HPDE6-E6E7 (cell line): ENCODE data around the gene EPHB4.
"Not testable (repeated sequence)": the region's sequence is repeated elsewhere in the genome, so short reads cannot be mapped to it uniquely, and the experiment has no call there.

Source experiments
- DNase-seq: peaks from one replicate; pipeline ENCODE4 v3.0.0; 2011; ENCODE audit warnings: missing footprints; ENCODE audit errors: extremely low spot score

Gene EPHB4

DNA sequence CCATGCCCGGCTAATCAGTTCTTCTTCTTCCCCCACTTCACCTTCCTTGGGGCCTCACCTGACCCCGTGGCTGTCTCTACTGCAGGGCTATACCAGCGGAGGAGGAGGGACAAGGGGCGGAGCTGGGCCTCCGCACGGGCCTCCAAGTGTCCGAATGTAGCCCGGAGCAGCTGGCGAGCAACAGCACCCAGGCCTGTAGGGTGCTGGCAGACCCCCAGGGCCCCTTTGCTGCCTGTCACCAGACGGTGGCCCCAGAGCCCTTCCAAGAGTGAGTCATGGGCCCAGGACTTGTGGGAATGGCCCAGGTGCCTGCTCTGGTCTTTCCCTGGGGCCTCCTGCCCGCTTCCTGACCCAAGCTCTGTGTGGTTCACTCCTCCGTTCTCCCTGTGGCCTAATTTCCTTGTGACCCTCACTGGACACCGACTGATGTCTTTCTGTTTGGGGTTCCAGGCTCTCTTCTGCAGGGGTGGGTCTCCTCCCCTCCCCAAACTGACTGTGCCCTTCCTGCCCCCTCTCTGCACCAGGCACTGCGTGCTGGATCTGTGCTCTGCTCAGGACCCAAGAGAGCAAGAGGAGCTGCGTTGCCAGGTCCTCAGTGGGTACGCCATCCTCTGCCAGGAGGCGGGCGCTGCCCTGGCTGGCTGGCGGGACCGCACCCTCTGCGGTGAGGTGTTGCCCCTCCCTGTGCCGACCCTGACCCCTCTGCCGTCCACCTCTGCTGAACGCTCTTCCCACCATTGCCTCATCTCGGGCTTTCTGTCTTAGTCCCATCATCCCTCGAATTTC lies 35.2 kb downstream of the EPHB4 start:
- DNase-seq: no peak

DNA sequence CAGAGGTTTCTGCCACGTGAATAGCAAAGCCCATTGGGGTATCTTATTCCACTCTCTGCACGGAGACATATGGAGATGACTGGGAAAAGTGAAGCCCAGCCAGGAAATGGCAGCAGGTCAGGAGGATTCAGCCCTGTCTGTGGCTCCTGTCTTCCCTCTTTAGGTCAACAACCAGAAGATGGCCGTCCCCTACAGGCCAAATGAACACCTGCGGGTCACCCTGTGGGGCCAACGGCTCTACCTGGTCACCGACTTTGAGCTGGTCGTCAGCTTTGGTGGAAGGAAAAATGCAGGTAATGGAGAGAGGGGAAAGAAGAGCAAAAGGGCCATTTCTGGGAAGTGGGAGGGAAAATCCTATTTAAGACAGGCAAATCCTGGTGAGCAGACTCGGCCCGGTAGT lies 38.3 kb downstream of the EPHB4 start:
- DNase-seq: no peak

DNA sequence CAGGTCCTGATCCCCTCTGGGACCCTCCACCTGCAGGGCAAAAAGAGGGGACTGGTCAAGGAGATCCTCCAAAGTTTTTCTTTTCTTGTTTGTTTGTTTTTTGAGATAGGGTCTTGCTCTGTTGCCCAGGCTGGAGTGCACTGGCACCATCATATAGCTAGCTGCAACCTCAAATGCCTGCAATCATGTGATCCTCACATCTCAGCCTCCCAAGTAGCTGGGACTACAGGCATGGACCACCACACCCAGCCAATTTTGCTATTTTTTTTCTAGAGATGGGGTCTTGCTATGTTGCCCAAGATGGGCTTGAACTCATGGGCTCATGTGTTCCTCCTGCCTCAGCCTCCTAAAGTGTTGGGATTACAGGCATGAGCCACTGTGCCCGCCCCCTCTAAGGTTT lies 41.0 kb downstream of the EPHB4 start:
- DNase-seq: no peak

DNA sequence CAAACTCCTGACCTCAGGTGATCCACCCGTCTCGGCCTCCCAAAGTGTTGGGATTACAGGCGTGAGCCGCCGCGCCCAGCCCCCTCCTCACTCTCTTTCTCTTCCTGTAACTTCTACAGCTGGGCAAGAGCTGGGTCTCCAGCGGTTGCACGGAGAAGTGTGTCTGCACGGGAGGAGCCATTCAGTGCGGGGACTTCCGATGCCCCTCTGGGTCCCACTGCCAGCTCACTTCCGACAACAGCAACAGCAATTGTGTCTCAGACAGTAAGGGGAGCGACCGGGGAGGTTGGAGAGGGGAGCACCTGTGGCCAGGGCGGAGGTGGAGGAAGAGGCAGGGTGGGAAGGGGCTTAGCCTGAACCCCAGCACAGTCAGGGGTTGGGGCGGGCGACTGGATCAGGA lies 41.4 kb downstream of the EPHB4 start:
- no peak for DNase-seq

DNA sequence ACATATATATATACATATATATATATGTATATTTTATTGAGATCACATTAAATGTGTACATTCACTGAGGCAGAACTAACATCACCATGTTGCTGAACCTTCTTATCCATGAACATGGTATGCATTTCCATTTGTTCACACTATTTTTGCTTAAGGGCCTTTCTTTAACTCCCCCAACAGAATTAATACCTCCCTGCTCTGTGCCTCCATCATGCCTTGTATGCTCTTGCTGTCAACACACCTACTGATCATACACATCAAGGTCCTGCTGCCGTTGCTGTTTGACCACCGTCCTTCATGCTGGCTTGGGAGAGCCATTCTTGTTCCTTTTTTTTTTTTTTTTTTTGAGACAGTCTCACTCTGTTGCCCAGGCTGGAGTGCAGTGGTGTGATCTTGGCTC lies 43.5 kb downstream of the EPHB4 start:
- no peak for DNase-seq

DNA sequence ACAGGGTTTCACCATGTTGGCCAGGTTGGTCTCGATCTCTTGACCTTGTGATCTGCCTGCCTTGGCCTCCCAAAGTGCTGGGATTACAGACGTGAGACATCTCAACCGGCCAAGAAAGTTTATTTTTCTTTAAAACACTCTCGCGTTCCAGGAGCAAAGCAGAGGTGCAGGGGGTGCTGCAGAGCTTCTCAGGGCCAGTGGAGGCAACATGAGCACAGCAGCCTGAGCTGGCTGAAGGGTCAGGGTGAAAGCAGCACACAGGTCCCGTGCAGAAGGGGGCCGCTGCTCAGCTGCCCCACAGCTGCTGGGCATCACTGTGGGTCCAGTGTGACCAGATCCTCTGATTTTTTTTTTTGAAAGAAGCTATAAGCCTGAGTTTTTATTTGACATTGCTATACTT lies 46.1 kb downstream of the EPHB4 start:
- DNase-seq: no peak

DNA sequence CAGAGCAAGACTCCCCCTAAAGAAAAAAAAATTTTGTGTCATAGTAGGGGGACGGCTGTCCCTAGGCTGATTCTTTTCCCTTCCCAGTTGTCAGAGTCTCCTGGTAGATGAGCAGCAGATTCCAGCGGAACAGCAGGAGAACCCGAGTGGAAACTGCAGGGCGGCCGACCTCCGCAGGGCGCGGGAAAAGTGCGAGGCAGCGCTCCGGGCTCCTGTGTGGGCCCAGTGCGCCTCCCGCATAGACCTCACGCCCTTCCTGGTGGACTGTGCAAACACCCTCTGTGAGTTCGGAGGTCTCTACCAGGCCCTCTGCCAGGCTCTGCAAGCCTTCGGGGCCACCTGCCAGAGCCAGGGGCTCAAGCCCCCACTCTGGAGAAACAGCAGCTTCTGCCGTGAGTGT lies 48.0 kb downstream of the EPHB4 start:
- DNase-seq: no peak

DNA sequence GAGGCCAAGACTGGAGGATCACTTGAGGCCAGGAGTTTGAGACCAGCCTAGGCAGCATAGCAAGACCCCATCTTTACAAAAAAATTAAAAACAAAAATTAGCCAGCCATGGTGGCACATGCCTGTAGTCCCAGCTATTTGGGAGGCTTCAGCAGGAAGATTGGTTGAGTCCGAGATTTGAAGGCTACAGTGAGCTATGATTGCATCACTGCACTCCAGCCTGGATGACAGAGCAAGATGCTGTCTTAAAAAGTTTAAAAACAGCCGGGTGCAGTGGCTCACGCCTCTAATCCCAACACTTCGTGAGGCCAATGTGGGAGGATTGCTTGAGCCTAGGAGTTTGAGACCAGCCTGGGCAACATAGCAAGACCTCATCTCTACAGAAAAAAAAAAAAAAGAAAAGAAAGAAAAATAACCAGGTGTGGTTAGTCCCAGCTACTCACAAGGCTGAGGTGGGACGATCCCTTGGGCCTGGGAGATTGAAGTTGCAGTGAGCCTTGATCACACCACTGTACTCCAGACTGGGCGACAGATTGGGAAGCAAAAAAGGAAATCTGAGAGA lies 49.2 kb downstream of the EPHB4 start:
- DNase-seq: no peak

DNA sequence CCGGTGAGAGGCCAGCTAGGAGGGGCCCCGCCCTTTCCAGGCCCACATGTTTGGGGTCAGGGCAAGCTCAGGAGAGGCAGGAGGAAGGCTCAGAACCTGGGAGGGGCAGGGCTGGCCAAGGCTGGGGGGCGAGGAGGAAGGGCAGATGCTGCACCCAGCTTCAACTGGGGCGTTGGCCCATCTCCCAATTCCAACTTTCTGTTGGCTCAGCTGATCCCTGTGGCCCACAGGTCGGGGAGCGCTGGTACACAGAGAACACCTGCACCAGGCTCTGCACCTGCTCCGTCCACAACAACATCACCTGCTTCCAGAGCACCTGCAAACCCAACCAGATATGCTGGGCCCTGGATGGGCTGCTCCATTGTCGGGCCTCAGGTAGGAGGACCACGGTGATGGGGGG lies 53.8 kb downstream of the EPHB4 start:
- DNase-seq: no peak

DNA sequence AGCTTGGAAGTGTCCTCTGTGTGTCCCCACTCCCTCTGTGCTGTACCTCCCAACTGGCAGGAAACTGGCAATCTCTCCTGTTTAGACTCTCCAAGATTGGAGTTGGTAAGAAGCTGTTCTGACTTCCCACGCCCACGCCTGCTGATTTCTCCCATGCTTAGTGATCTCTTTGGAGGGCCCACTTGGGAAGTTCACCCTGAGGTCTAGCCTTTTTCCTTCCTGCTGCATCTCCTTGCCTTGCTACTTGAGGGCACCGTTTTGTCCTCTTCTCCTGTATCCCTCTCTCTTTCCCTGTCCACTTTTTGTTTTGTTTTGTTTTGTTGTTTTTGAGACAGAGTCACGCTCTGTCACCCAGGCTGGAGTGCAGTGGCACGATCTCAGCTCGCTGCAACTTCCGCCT lies 58.5 kb downstream of the EPHB4 start:
- no peak for DNase-seq

DNA sequence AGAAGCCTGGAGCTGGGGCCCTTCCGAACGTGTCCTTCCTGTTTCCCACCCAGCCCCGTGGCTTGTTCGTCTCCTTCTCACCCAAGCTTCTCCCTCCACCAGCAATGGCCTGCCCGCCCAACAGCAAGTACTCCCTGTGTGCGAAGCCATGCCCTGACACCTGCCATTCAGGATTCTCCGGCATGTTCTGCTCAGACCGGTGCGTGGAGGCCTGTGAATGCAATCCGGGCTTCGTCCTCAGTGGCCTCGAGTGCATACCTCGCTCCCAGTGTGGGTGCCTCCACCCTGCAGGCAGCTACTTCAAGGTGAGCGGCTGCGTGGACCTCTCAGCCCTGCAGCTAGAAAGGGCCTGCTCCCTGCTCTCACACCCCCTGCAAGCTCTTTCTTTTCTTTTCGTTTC lies 62.1 kb downstream of the EPHB4 start:
- no peak for DNase-seq

DNA sequence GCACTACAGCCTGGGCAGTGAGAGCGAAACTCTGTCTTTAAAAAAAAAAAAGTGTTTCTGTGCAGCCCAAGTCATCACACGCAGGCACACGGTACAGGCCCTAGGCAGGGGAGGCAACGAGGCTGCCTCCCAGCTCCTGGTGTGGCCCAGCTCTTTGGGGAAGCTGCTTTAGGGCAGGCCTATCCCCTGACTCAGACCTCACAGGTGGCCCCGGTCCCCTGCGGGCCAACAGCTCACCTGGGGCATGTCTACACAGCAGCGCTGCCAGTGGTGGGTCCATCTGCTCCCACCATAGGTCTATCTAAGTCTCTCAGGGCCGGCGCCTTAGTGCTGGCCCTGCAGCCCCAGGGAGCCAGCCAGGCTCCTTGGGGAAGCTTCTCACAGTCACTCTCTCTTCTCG lies 62.5 kb downstream of the EPHB4 start:
- no peak for DNase-seq

DNA sequence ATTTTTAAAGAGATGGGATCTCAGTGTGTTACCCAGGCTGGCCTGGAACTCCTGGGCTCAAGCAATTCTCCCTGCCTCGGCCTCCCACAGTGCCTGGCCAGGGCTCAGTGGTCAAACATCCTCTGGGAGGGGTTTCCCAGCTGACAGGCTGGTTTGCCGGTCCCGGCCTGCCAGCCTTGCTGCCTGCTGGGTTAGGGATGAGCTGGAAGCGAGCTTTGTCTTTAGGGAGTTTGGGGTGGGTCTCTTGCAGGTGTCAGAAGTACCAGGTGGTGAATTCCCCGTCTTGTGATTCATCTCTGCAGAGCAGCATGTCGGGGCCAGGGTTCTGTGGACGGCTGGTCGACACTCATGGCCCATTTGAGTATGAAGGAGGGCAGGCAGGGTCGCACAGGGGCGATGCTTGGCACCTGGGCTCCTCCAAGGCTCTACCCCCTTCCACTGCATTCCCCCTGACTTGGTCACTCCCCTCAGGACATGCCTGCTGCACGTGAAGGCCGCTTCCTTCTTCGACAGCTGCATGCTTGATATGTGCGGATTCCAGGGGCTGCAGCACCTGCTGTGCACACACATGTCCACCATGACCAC lies 63.7 kb downstream of the EPHB4 start:
- peak; percentile 54 for DNase-seq

DNA sequence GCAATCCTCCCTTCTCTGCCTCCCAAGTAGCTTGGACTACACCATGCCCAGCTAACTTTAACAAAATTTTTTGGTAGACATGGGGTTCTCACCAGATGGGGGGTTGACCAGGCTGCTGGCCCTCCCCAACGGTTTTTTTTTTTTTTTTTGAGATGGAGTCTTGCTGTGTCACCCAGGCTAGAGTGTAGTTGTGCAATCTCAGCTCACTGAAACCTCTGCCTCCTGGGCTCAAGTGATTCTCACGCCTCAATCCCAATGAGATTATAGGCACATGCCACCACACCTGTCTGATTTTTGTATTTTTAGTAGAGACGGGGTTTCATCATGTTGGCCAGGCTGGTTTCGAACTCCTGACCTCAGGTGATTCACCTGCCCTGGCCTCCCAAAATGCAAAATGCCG lies 64.5 kb downstream of the EPHB4 start:
- not testable (repeated sequence) for DNase-seq

DNA sequence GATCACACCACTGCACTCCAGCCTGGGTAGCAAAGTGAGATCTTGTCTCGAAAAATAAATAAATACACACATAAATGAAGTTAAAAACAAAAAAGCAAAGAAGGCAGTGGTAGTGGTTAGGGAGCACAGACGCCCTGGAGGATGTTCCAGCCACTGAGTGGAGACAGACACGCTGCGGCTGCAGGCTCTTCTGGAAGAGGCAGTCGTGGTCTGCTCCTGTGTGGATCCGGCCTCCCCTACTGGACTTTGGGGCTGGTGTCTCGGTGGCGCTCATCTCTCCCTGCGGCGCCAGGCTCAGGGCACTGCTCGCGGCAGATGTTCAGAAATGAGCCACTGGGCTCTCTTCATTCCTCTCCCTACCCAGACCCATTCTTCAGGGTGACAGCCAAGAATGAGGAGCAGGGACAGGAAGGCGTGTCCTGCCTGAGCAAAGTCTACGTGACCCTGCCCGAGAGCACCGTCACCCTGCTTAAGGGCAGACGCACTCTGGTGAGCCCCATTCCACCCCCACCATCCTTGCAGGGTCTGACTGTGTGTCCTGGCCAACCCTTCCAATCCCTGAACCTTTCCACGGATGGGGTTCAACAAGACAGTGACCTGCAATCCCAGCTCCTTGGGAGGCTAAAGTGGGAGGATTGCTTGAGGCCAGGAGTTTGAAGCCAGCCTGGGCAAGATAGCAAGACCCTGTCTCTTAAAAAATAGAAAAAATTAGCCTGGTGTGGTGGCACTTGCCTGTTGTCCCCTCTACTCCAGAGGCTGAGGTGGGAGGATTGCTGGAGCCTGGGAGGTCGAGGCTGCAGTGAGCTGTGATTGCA lies 67.8 kb downstream of the EPHB4 start:
- DNase-seq: no peak

DNA sequence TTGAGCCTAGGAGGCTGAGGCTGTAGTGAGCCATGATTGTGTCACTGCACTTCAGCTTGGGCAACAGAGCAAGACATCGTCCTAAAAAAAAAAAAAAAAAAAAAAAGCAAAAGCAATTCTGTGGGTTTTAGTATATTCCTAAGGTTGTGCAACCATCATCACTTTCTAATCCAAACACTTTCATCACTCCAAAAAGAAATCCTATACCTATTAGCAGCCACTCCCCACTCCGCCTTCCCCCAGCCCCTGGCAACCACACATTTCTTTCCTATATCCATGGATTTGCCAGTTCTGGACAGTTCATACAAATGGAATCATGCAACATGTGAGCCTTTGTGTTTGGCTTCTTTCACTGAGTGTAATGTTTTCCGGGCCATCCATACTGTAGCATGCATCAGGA lies 73.6 kb downstream of the EPHB4 start:
- no peak for DNase-seq

DNA sequence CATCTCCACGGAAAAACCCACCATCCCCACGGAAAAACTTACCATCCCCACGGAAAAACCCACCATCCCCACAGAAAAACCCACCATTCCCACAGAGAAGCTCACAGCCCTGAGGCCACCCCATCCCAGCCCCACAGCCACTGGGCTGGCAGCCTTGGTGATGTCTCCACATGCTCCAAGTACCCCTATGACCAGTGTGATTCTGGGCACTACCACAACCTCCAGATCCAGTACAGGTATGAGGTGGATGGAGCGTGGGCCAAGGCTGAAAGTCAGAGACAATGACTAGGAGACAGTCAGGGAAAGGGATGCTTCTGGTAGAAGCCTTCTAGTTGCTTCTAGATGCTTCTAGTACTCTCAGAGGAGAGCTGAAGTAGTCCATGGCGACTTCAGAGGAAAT lies 74.3 kb downstream of the EPHB4 start:
- DNase-seq: no peak
